Osteoblast (primary cell): ENCODE data around the gene DMPK. TPM values are rescaled to one million over a fixed set of nuclear protein-coding genes. Genes with fewer than 3 reads are reported as not detected.

Source experiments
- DNase-seq: peaks from one replicate; pipeline ENCODE4 v3.0.0; 2011; ENCODE audit warnings: low spot score, mixed read lengths; ENCODE audit not compliant: insufficient read length; ENCODE audit errors: missing footprints
- H2AFZ ChIP-seq: 2 replicates; pipeline ENCODE4 v1.6.0; 2011; ENCODE audit warnings: mild to moderate bottlenecking, low read length
- H3K27ac ChIP-seq: 2 replicates; pipeline ENCODE4 v1.5.1; 2011; ENCODE audit warnings: mild to moderate bottlenecking, low read depth, low read length, moderate library complexity
- H3K27me3 ChIP-seq: 2 replicates; pipeline ENCODE4 v1.6.0; 2012; ENCODE audit warnings: mild to moderate bottlenecking, control low read depth, inconsistent platforms, low read length, moderate library complexity; ENCODE audit not compliant: insufficient read depth
- H3K36me3 ChIP-seq: 2 replicates; pipeline ENCODE4 v1.5.1; 2011; ENCODE audit warnings: mild to moderate bottlenecking, low read length, control low read depth, moderate library complexity; ENCODE audit not compliant: insufficient read depth
- H3K4me1 ChIP-seq: 2 replicates; pipeline ENCODE4 v1.5.1; 2011; ENCODE audit warnings: mild to moderate bottlenecking, low read length, control low read depth, moderate library complexity; ENCODE audit not compliant: insufficient read depth
- H3K4me2 ChIP-seq: 2 replicates; pipeline ENCODE4 v1.6.0; 2011; ENCODE audit warnings: mild to moderate bottlenecking, low read length; ENCODE audit not compliant: insufficient read depth
- H3K4me3 ChIP-seq: fragments of 200-600 bp; sonication (generic); 3 replicates; pipeline ENCODE4 v1.5.1; 2012; ENCODE audit warnings: mild to moderate bottlenecking, low read length, inconsistent platforms; ENCODE audit not compliant: insufficient read depth
- H3K79me2 ChIP-seq: 2 replicates; pipeline ENCODE4 v1.6.0; 2012; ENCODE audit warnings: mild to moderate bottlenecking, low read length, control low read depth, inconsistent platforms; ENCODE audit not compliant: insufficient read depth
- H3K9me3 ChIP-seq: 2 replicates; pipeline ENCODE4 v1.5.1; 2011; ENCODE audit warnings: low read depth, low read length, control low read depth
- H4K20me1 ChIP-seq: 2 replicates; pipeline ENCODE4 v1.6.0; 2012; ENCODE audit warnings: mild to moderate bottlenecking, low read length, control low read depth; ENCODE audit not compliant: insufficient read depth
- CTCF ChIP-seq: IDR thresholded peaks from 2 replicates; pipeline ENCODE4 v1.5.1; 2011; ENCODE audit warnings: mild to moderate bottlenecking, low read depth, low read length, moderate library complexity; ENCODE audit errors: extremely low read depth
- total RNA-seq: library from RNA; depleted of rRNA; stranded (reverse); fragments of >200 nt; gene quantifications from 2 replicates; pipeline ENCODE4 v1.2.3, GENCODE V29; 2012

The DMPK gene
- total RNA-seq, 1 donor = 30.4 TPM

- TF ChIP-seq CTCF = no peak
- Histone ChIP-seq H3K4me2 (no peak overlapping the region), H4K20me1 (peaks cover 26% of the 10 kb centered on the region), H3K9me3 (no peaks in the 10 kb centered on the region), H3K27me3 (no peaks in the 10 kb centered on the region), H3K4me1 (peaks cover 6% of the 10 kb centered on the region), H2AFZ (no peak overlapping the region), H3K36me3 (peaks cover 61% of the 10 kb centered on the region), H3K4me3 (no peak overlapping the region), H3K27ac (no peak overlapping the region), H3K79me2 (no peaks in the 10 kb centered on the region)
- DNase-seq = peak; percentile 45
Observed at GRCh38 chr19:45774765-45775164, 7.5 kb downstream of the DMPK start.

- no peak for TF ChIP-seq CTCF
- Histone ChIP-seq H3K27me3 (no peaks in the 10 kb centered on the region), H3K4me3 (no peak overlapping the region), H3K9me3 (no peaks in the 10 kb centered on the region), H3K36me3 (peaks cover 52% of the 10 kb centered on the region), H2AFZ (no peak overlapping the region), H4K20me1 (peaks cover 18% of the 10 kb centered on the region), H3K27ac (no peak overlapping the region), H3K4me1 (peaks cover 9% of the 10 kb centered on the region), H3K79me2 (no peaks in the 10 kb centered on the region), H3K4me2 (no peak overlapping the region)
- DNase-seq = peak; percentile 26
Observed at GRCh38 chr19:45773384-45773783, 8.9 kb downstream of the DMPK start.

GRCh38 chr19:45772912-45773311 is 9.4 kb downstream of the DMPK start:
- no peak overlapping the region for H2AFZ ChIP-seq
- H3K4me1 ChIP-seq = peaks cover 9% of the 10 kb centered on the region
- no peak overlapping the region for H3K27ac ChIP-seq
- peaks cover 48% of the 10 kb centered on the region for H3K36me3 ChIP-seq
- H3K79me2 ChIP-seq = no peaks in the 10 kb centered on the region
- H3K4me2 ChIP-seq = no peak overlapping the region
- TF ChIP-seq CTCF = no peak
- H3K4me3 ChIP-seq = no peak overlapping the region
- no peaks in the 10 kb centered on the region for H3K27me3 ChIP-seq
- H3K9me3 ChIP-seq = no peaks in the 10 kb centered on the region
- peak; percentile 45 for DNase-seq
- H4K20me1 ChIP-seq = peaks cover 14% of the 10 kb centered on the region

- H3K4me3 ChIP-seq = no peak overlapping the region
Observed at GRCh38 chr19:45772130-45772840, 10.0 kb downstream of the DMPK start.

More at GRCh38 chr19:45772130-45772840, 10.0 kb downstream of the DMPK start:
- H3K4me1 ChIP-seq = peaks cover 9% of the 10 kb centered on the region
- no peak overlapping the region for H2AFZ ChIP-seq
- peaks cover 11% of the 10 kb centered on the region for H4K20me1 ChIP-seq
- no peaks in the 10 kb centered on the region for H3K27me3 ChIP-seq
- no peak for TF ChIP-seq CTCF
- H3K4me2 ChIP-seq = no peak overlapping the region
- H3K27ac ChIP-seq = no peak overlapping the region
- no peaks in the 10 kb centered on the region for H3K79me2 ChIP-seq
- DNase-seq = peak; percentile 88
- no peaks in the 10 kb centered on the region for H3K9me3 ChIP-seq
- H3K36me3 ChIP-seq = peaks cover 41% of the 10 kb centered on the region
